ENCODE measurements around the gene DYNC2I2. TPM values are rescaled to one million over a fixed set of nuclear protein-coding genes. Genes with fewer than 3 reads are reported as not detected.
"Not testable (repeated sequence)": the region's sequence is repeated elsewhere in the genome, so short reads cannot be mapped to it uniquely, and the experiment has no call there.

Gene DYNC2I2
- total RNA-seq, 3 donors from 2014 or later (not counting 1 experiment from before 2014, with no cell fraction given): 5.2 to 6.3 (median 5.5) TPM

- Histone ChIP-seq H3K4me1 (ENCODE audit: control insufficient read depth, insufficient read depth, low read length) (peaks cover 14% of the 10 kb centered on the region), H3K27ac (ENCODE audit: low read length) (no peak overlapping the region), H3K27me3 (ENCODE audit: control insufficient read depth, insufficient read depth, low read length) (no peaks in the 10 kb centered on the region), H3K9me3 (ENCODE audit: control insufficient read depth, insufficient read depth, low read length) (no peaks in the 10 kb centered on the region), H3K4me3 (ENCODE audit: low read length) (no peak overlapping the region), H3K36me3 (ENCODE audit: control insufficient read depth, insufficient read depth, low read length) (no peaks in the 10 kb centered on the region)
- H3K27ac Mint-ChIP-seq: peak overlapping the region in 1 of 2 donors; percentile 5
- peak overlapping the region; percentile 55 for H3K4me3 Mint-ChIP-seq
- intact Hi-C loops (cut with micrococcal nuclease): no loop called here
- H3K9me3 Mint-ChIP-seq: no peaks in the 10 kb centered on the region
- WGBS (ENCODE audit: insufficient coverage): 100% methylated on average over 1 of the region's 1 CpG
- DNase-seq (no peak), ATAC-seq (no peak)
- H3K27me3 Mint-ChIP-seq (ENCODE audit: low read depth in 2 of 2): no peaks in the 10 kb centered on the region
- no peaks in the 10 kb centered on the region for H3K36me3 Mint-ChIP-seq
- TF ChIP-seq, protein P1, sequence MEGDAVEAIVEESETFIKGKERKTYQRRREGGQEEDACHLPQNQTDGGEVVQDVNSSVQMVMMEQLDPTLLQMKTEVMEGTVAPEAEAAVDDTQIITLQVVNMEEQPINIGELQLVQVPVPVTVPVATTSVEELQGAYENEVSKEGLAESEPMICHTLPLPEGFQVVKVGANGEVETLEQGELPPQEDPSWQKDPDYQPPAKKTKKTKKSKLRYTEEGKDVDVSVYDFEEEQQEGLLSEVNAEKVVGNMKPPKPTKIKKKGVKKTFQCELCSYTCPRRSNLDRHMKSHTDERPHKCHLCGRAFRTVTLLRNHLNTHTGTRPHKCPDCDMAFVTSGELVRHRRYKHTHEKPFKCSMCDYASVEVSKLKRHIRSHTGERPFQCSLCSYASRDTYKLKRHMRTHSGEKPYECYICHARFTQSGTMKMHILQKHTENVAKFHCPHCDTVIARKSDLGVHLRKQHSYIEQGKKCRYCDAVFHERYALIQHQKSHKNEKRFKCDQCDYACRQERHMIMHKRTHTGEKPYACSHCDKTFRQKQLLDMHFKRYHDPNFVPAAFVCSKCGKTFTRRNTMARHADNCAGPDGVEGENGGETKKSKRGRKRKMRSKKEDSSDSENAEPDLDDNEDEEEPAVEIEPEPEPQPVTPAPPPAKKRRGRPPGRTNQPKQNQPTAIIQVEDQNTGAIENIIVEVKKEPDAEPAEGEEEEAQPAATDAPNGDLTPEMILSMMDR (IDR thresholded peaks at IDR 0.05): no peak
- peaks cover 0 to 8% of the 10 kb centered on the region in 2 donors for H3K4me1 Mint-ChIP-seq
These were observed 2.2 kb downstream of the DYNC2I2 start for GRCh38 chr9:128654481-128654880.

- intact Hi-C loops (cut with micrococcal nuclease): no loop called here
- Histone ChIP-seq H3K9me3 (ENCODE audit: control insufficient read depth, insufficient read depth, low read length) (no peaks in the 10 kb centered on the region), H3K4me3 (ENCODE audit: low read length) (no peak overlapping the region), H3K27me3 (ENCODE audit: control insufficient read depth, insufficient read depth, low read length) (no peaks in the 10 kb centered on the region), H3K36me3 (ENCODE audit: control insufficient read depth, insufficient read depth, low read length) (no peaks in the 10 kb centered on the region), H3K4me1 (ENCODE audit: control insufficient read depth, insufficient read depth, low read length) (peaks cover 14% of the 10 kb centered on the region), H3K27ac (ENCODE audit: low read length) (no peak overlapping the region)
- no peaks in the 10 kb centered on the region for H3K36me3 Mint-ChIP-seq
- H3K4me3 Mint-ChIP-seq: peak overlapping the region; percentile 55
- TF ChIP-seq, protein P1 (IDR thresholded peaks at IDR 0.05): no peak
- H3K27ac Mint-ChIP-seq: no peak overlapping the region
- WGBS (ENCODE audit: insufficient coverage): 97% methylated on average over 8 of the region's 8 CpGs
- H3K4me1 Mint-ChIP-seq: peaks cover 0 to 8% of the 10 kb centered on the region in 2 donors
- DNase-seq: no peak
- no peak for ATAC-seq
- H3K27me3 Mint-ChIP-seq (ENCODE audit: low read depth in 2 of 2): no peaks in the 10 kb centered on the region
- H3K9me3 Mint-ChIP-seq: no peaks in the 10 kb centered on the region
These were observed 2.7 kb downstream of the DYNC2I2 start for GRCh38 chr9:128653908-128654307.

- 98% methylated on average over 5 of the region's 5 CpGs for WGBS (ENCODE audit: insufficient coverage)
These were observed 4.8 kb downstream of the DYNC2I2 start for GRCh38 chr9:128651798-128652197.

GRCh38 chr9:128648206-128648605 lies 8.4 kb downstream of the DYNC2I2 start:
- TF ChIP-seq, protein P1 (IDR thresholded peaks at IDR 0.05): peak; percentile 10
- intact Hi-C loops (cut with micrococcal nuclease); H3K36me3 Mint-ChIP-seq; H3K4me1 ChIP-seq (ENCODE audit: control insufficient read depth, insufficient read depth, low read length); H3K27me3 Mint-ChIP-seq (ENCODE audit: low read depth in 2 of 2); H3K27ac Mint-ChIP-seq; H3K36me3 ChIP-seq (ENCODE audit: control insufficient read depth, insufficient read depth, low read length); H3K27ac ChIP-seq (ENCODE audit: low read length); H3K4me1 Mint-ChIP-seq; H3K9me3 Mint-ChIP-seq; H3K4me3 ChIP-seq (ENCODE audit: low read length); H3K9me3 ChIP-seq (ENCODE audit: control insufficient read depth, insufficient read depth, low read length); H3K4me3 Mint-ChIP-seq; H3K27me3 ChIP-seq (ENCODE audit: control insufficient read depth, insufficient read depth, low read length): not testable (repeated sequence)
- ATAC-seq (peak; percentile 83 to 94 (median 94)), DNase-seq (peak; percentile 59 to 80)
- 84% methylated on average over 9 of the region's 9 CpGs for WGBS (ENCODE audit: insufficient coverage)

More at GRCh38 chr9:128651798-128652197, 4.8 kb downstream of the DYNC2I2 start:
- DNase-seq: no peak
- no peaks in the 10 kb centered on the region for H3K9me3 Mint-ChIP-seq
- Histone ChIP-seq H3K4me3 (ENCODE audit: low read length) (no peak overlapping the region), H3K36me3 (ENCODE audit: control insufficient read depth, insufficient read depth, low read length) (no peaks in the 10 kb centered on the region), H3K9me3 (ENCODE audit: control insufficient read depth, insufficient read depth, low read length) (no peaks in the 10 kb centered on the region), H3K4me1 (ENCODE audit: control insufficient read depth, insufficient read depth, low read length) (peaks cover 7% of the 10 kb centered on the region), H3K27ac (ENCODE audit: low read length) (no peak overlapping the region), H3K27me3 (ENCODE audit: control insufficient read depth, insufficient read depth, low read length) (no peaks in the 10 kb centered on the region)
- H3K4me3 Mint-ChIP-seq: no peak overlapping the region
- intact Hi-C loops (cut with micrococcal nuclease): no loop called here
- no peak overlapping the region for H3K27ac Mint-ChIP-seq
- no peaks in the 10 kb centered on the region for H3K27me3 Mint-ChIP-seq (ENCODE audit: low read depth in 2 of 2)
- peaks cover 0 to 3% of the 10 kb centered on the region in 2 donors for H3K4me1 Mint-ChIP-seq
- H3K36me3 Mint-ChIP-seq: no peaks in the 10 kb centered on the region
- TF ChIP-seq, protein P1 (IDR thresholded peaks at IDR 0.05): no peak
- ATAC-seq: no peak
